K562 (cell line): ENCODE results near the gene TTLL11. TPM values are rescaled to one million over a fixed set of nuclear protein-coding genes. Genes with fewer than 3 reads are reported as not detected.

Source experiments
- ATAC-seq: fragments of 200-7000 bp; cut with Tn5 transposase; 3 replicates; pipeline ENCODE4 v1.9.1; 2020; ENCODE audit warnings: moderate library complexity
- BruUV-seq: library from RNA; stranded (reverse); fragments of 400-500 nt; replicated peaks from 2 replicates; lab custom pipeline; 2021; lab: Mats Ljungman, UMichigan
- CTCF ChIA-PET: fragments of 300-600 bp; formaldehyde crosslinking; extraction: SDS; loops from one replicate; lab custom pipeline; 2021; ENCODE audit warnings: low intra/inter-chr PET ratio; lab: Yijun Ruan, JAX
- POLR2A ChIA-PET: fragments of 300-600, 350-650 bp; sonication (Branson Sonifier 250); formaldehyde crosslinking; extraction: SDS; loops from one replicate; lab custom pipeline; 2021; ENCODE audit warnings: antibody characterized with exemption, inconsistent platforms; lab: Yijun Ruan, JAX
- DNase-seq, 4 experiments: peaks; one replicate each; pipeline versions ENCODE4 v3.0.0 to v3.0.0-alpha.2; 2011 to 2018; ENCODE audit warnings: low spot score in 3 of 4, mixed read lengths in 3 of 4; ENCODE audit errors: extremely low read depth in 1 of 4
- FAIRE-seq: peaks from 2 replicates; lab custom pipeline; 2011; peaks lifted over from hg19 to GRCh38; lab: Jason Lieb, UNC
- H2AFZ ChIP-seq: 2 replicates; pipeline ENCODE4 v1.6.0; 2011; ENCODE audit warnings: low read depth, low read length, control low read depth, inconsistent platforms
- H3K27ac ChIP-seq: fragments of 200-600 bp; 3 replicates; pipeline ENCODE4 v1.8.0; 2011; ENCODE audit warnings: low read depth, mild to moderate bottlenecking, control low read depth, inconsistent platforms, low read length, moderate library complexity, mixed read lengths; ENCODE audit errors: extremely low read depth
- H3K27me3 ChIP-seq, 2 experiments: fragments of 300-600 bp in 1 of 2; 2 replicates in 1 of 2; 3 replicates in 1 of 2; pipeline versions ENCODE4 v1.6.0 to v1.8.0; 2011; ENCODE audit warnings: inconsistent platforms in 2 of 2, low read length in 2 of 2, mild to moderate bottlenecking in 1 of 2, mixed read lengths in 1 of 2, moderate library complexity in 1 of 2; ENCODE audit not compliant: control insufficient read depth in 2 of 2, insufficient read depth in 2 of 2
- H3K36me3 ChIP-seq: fragments of 300-600 bp; 3 replicates; pipeline ENCODE4 v1.8.0; 2011; ENCODE audit warnings: mild to moderate bottlenecking, low read length, inconsistent platforms; ENCODE audit not compliant: control insufficient read depth, insufficient read depth
- H3K4me1 ChIP-seq, 2 experiments: fragments of 200-600 bp in 1 of 2; replicated peaks in 1 of 2; 2 replicates in 1 of 2; 3 replicates in 1 of 2; pipeline versions ENCODE4 v1.5.1 to v1.8.0; 2011; ENCODE audit warnings: inconsistent platforms in 2 of 2, low read length in 2 of 2, mild to moderate bottlenecking in 1 of 2, mixed read lengths in 1 of 2, moderate library complexity in 1 of 2; ENCODE audit not compliant: control insufficient read depth in 2 of 2, insufficient read depth in 2 of 2
- H3K4me2 ChIP-seq: 2 replicates; pipeline ENCODE4 v1.6.1; 2011; ENCODE audit warnings: low read length, control low read depth, inconsistent platforms, mixed read lengths; ENCODE audit not compliant: insufficient read depth
- H3K4me3 ChIP-seq: fragments of 200-600 bp; sonication (generic), shearing (Covaris generic); 2 replicates; pipeline ENCODE4 v1.5.1; 2016; ENCODE audit warnings: control low read depth, inconsistent platforms
- H3K79me2 ChIP-seq: fragments of 200-600 bp; 3 replicates; pipeline ENCODE4 v1.8.0; 2011; ENCODE audit warnings: low read length, inconsistent platforms; ENCODE audit not compliant: control insufficient read depth, insufficient read depth
- H3K9ac ChIP-seq, 2 experiments: 2 replicates each; pipeline versions ENCODE4 v1.6.0 to v1.6.1; 2011; ENCODE audit warnings: low read depth in 2 of 2, low read length in 2 of 2, control low read depth in 1 of 2, inconsistent platforms in 1 of 2, mild to moderate bottlenecking in 1 of 2, mixed read lengths in 1 of 2; ENCODE audit not compliant: insufficient read depth in 1 of 2
- H3K9me1 ChIP-seq: one replicate; pipeline ENCODE4 v1.6.0; 2011; ENCODE audit warnings: inconsistent platforms, mild to moderate bottlenecking, low read length, moderate library complexity; ENCODE audit not compliant: control insufficient read depth, insufficient read depth
- H3K9me3 ChIP-seq: replicated peaks from 2 replicates; pipeline ENCODE4 v1.5.1; 2011; ENCODE audit warnings: low read depth, low read length, inconsistent platforms; ENCODE audit not compliant: control insufficient read depth, insufficient read depth
- H4K20me1 ChIP-seq: replicated peaks from 2 replicates; pipeline ENCODE4 v1.6.1; 2011; ENCODE audit warnings: low read length, inconsistent platforms, mixed read lengths; ENCODE audit not compliant: control insufficient read depth, insufficient read depth
- ASH1L ChIP-seq: fragments of 450-650 bp; IDR thresholded peaks from 2 replicates; pipeline ENCODE4 v1.6.1; 2018; ENCODE audit warnings: borderline replicate concordance, mild to moderate bottlenecking, low read depth; ENCODE audit not compliant: partially characterized antibody
- GATAD2B ChIP-seq: fragments of 450-650 bp; IDR thresholded peaks from 2 replicates; pipeline ENCODE4 v1.6.1; 2017; ENCODE audit warnings: mild to moderate bottlenecking, borderline replicate concordance
- HES1 ChIP-seq: fragments of 450-650 bp; IDR thresholded peaks from 2 replicates; pipeline ENCODE4 v1.6.1; 2016; ENCODE audit warnings: low read depth, mild to moderate bottlenecking, moderate library complexity
- KAT8 ChIP-seq: fragments of 450-650 bp; IDR thresholded peaks from 2 replicates; pipeline ENCODE4 v1.6.1; 2016; ENCODE audit warnings: low read depth, mild to moderate bottlenecking
- NCOA2 ChIP-seq, 2 experiments: fragments of 450-650 bp; IDR thresholded peaks; 2 replicates each; pipeline ENCODE4 v1.6.1; 2018; ENCODE audit warnings: mild to moderate bottlenecking in 2 of 2, moderate library complexity in 1 of 2; ENCODE audit not compliant: partially characterized antibody in 2 of 2
- NONO ChIP-seq, 2 experiments: fragments of 200-400 bp in 1 of 2; fragments of 450-650 bp in 1 of 2; formaldehyde crosslinking in 1 of 2; IDR thresholded peaks; 2 replicates each; pipeline ENCODE4 v1.6.1; 2017; ENCODE audit warnings: low read depth in 2 of 2, mild to moderate bottlenecking in 2 of 2, moderate library complexity in 2 of 2, low read length in 1 of 2
- SPI1 ChIP-seq: IDR thresholded peaks from 2 replicates; pipeline ENCODE4 v1.6.1; 2011; ENCODE audit warnings: low read depth, low read length, control low read depth, borderline replicate concordance
- SREBF2 ChIP-seq: sonication (generic); formaldehyde crosslinking; IDR thresholded peaks from 2 replicates; pipeline ENCODE4 v1.4.0; 2020; ENCODE audit warnings: mild to moderate bottlenecking, missing genetic modification reagents
- THAP7 ChIP-seq: fragments of 250-450 bp; sonication (Bioruptor Pico); IDR thresholded peaks from 2 replicates; pipeline ENCODE4 v1.5.0; 2021
- ZNF583 ChIP-seq: fragments of 250-450 bp; sonication (Bioruptor Pico); IDR thresholded peaks from 2 replicates; pipeline ENCODE4 v1.4.0; 2020
- ZNF707 ChIP-seq: fragments of 250-450 bp; sonication (Bioruptor Pico); conservative IDR thresholded peaks from 2 replicates; pipeline ENCODE4 v1.8.0; 2022; ENCODE audit warnings: inconsistent platforms, mild to moderate bottlenecking, moderate library complexity
- ZSCAN32 ChIP-seq: fragments of 450-650 bp; formaldehyde crosslinking; IDR thresholded peaks from 2 replicates; pipeline ENCODE4 v1.4.0; 2020; ENCODE audit warnings: mild to moderate bottlenecking, moderate library complexity
- WGBS: fragments of 100-300 bp; shearing (Covaris generic); methylation state at CpG from one replicate; pipeline ENCODE4 v1.1.6; 2016; ENCODE audit warnings: low coverage, mixed read lengths; ENCODE audit not compliant: insufficient coverage; ENCODE audit errors: missing lambda C conversion rate; 5-methylcytosine and 5-hydroxymethylcytosine counted together
- in situ Hi-C: fragments of 300-500 bp; cut with MboI; formaldehyde crosslinking; loops from 4 replicates; pipeline ENCODE4 v1.15.0; 2018; ENCODE audit warnings: inconsistent platforms, mixed read lengths
- intact Hi-C: fragments of 100-400 bp; cut with micrococcal nuclease; formaldehyde crosslinking; loops from 2 replicates; pipeline ENCODE4 v1.14.2; 2022
- polyA plus RNA-seq, 8 experiments: library from polyadenylated mRNA; depleted of rRNA in 4 of 8; stranded (reverse) in 5 of 8; unstranded in 3 of 8; fragments of >200 nt; fragmentation: Nextera tagmentation in 2 of 8; fragmentation: Illumina TruSeq in 1 of 8; extraction: Ambion mirVana in 2 of 8; extraction: Trizol in 1 of 8; gene quantifications; 2 replicates each; pipeline versions ENCODE4 v1.2.1 to v1.2.3, GENCODE V29; 2011 to 2014; ENCODE audit warnings: inconsistent platforms in 1 of 8, missing spikeins in 1 of 8
- total RNA-seq, 7 experiments: library from RNA; depleted of rRNA in 6 of 7; stranded (reverse); fragments of >200 nt in 6 of 7; fragmentation: Illumina TruSeq in 2 of 7; extraction: Trizol in 2 of 7; gene quantifications; 2 replicates each; pipeline versions ENCODE4 v1.2.1 to v1.2.3, GENCODE V29; 2011 to 2021; ENCODE audit warnings: low replicate concordance in 1 of 7

Gene TTLL11
- total and polyA plus RNA-seq, 9 of the 15 experiments (the other 6 are each of a cell fraction or from before 2014, with no cell fraction given) = 0.83 to 4.4 (median 2.7) TPM

- TF ChIP-seq THAP7 = no peak
- no peak for TF ChIP-seq ZNF707 (CRISPR knock-in tag)
- no peak for TF ChIP-seq SPI1
- TF ChIP-seq ZNF583 (CRISPR knock-in tag) = no peak
- TF ChIP-seq ASH1L = no peak
- TF ChIP-seq ZSCAN32 = no peak
- no peak for TF ChIP-seq NCOA2 (IDR thresholded peaks at IDR 0.05; ENCODE audit: partially characterized antibody in 2 of 2)
- TF ChIP-seq NONO (IDR thresholded peaks at IDR 0.05; ENCODE audit: low read depth in 2 of 2, low read length in 1 of 2) = no peak
- TF ChIP-seq GATAD2B = no peak
- no peak for TF ChIP-seq SREBF2 (CRISPR knock-in tag)
Observed at GRCh38 chr9:122075135-122076030, 17.7 kb downstream of the TTLL11 start (continued).

- ATAC-seq = no peak
- FAIRE-seq = no peak
- no peak overlapping the region for H3K27ac ChIP-seq
- H2AFZ ChIP-seq = no peak overlapping the region
- intact Hi-C loops (no loop called here), in situ Hi-C loops (no loop called here)
- no peaks in the 10 kb centered on the region for H3K36me3 ChIP-seq
- no peaks in the 10 kb centered on the region for H3K9me3 ChIP-seq
- no peaks in the 10 kb centered on the region for H3K9me1 ChIP-seq
- BruUV-seq = no TSS peak
- ChIA-PET CTCF (no interaction called here), POLR2A (interaction anchor here (1.0 kb wide), 1 partner anchor 8 kb away, joined by 3 read pairs; no protein-coding TSS in a partner anchor)
- H3K4me3 ChIP-seq = no peak overlapping the region
- no peaks in the 10 kb centered on the region for H3K79me2 ChIP-seq
- H3K4me2 ChIP-seq = no peak overlapping the region
- H4K20me1 ChIP-seq = peaks cover 4% of the 10 kb centered on the region; the same call in 1 of the 2 replicates
- no peak overlapping the region for H3K9ac ChIP-seq
- no peaks in the 10 kb centered on the region; a peak in 1 of 5 replicates for H3K4me1 ChIP-seq
- no peaks in the 10 kb centered on the region for H3K27me3 ChIP-seq
- DNase-seq = no peak
- 62% methylated on average over 3 of the region's 3 CpGs for WGBS
- TF ChIP-seq KAT8 = no peak
- no peak for TF ChIP-seq HES1
Observed at GRCh38 chr9:122071715-122072114, 21.4 kb downstream of the TTLL11 start.
